HEK293 (cell line): Measurements from ENCODE around the gene NR3C2.

Source experiments
- GLI2 ChIP-seq: fragments of 450-650 bp; formaldehyde crosslinking; IDR thresholded peaks from 2 replicates; pipeline ENCODE4; 2017; ENCODE audit warnings: missing biosample characterization, missing genetic modification characterization, low read depth, borderline replicate concordance
- GLI4 ChIP-seq: fragments of 450-650 bp; formaldehyde crosslinking; IDR thresholded peaks from 2 replicates; pipeline ENCODE4 v1.5.1; 2016; ENCODE audit warnings: missing biosample characterization, missing genetic modification characterization
- GLIS1 ChIP-seq: fragments of 450-650 bp; formaldehyde crosslinking; IDR thresholded peaks from 2 replicates; pipeline ENCODE4 v1.5.1; 2016; ENCODE audit warnings: missing biosample characterization, missing genetic modification characterization
- OSR2 ChIP-seq: fragments of 450-650 bp; formaldehyde crosslinking; IDR thresholded peaks from 2 replicates; pipeline ENCODE4 v1.5.1; 2016; ENCODE audit warnings: missing biosample characterization, missing genetic modification characterization
- PRDM10 ChIP-seq: fragments of 450-650 bp; formaldehyde crosslinking; IDR thresholded peaks from 2 replicates; pipeline ENCODE4 v1.5.1; 2016; ENCODE audit warnings: missing biosample characterization, missing genetic modification characterization
- SALL2 ChIP-seq: fragments of 450-650 bp; formaldehyde crosslinking; IDR thresholded peaks from 2 replicates; pipeline ENCODE4 v1.5.0; 2017; ENCODE audit warnings: missing biosample characterization, mild to moderate bottlenecking, missing genetic modification characterization, borderline replicate concordance
- TCF7L2 ChIP-seq: IDR thresholded peaks from 2 replicates; pipeline ENCODE4 v1.6.1; 2011; ENCODE audit warnings: low read depth, mild to moderate bottlenecking, inconsistent platforms, low read length, moderate library complexity, borderline replicate concordance
- ZBTB17 ChIP-seq: fragments of 450-650 bp; formaldehyde crosslinking; IDR thresholded peaks from 2 replicates; pipeline ENCODE4 v1.5.1; 2016; ENCODE audit warnings: missing biosample characterization, missing genetic modification characterization
- ZNF114 ChIP-seq: fragments of 450-650 bp; formaldehyde crosslinking; IDR thresholded peaks from 2 replicates; pipeline ENCODE4 v1.5.0; 2017; ENCODE audit warnings: missing biosample characterization, missing genetic modification characterization
- ZNF221 ChIP-seq: fragments of 450-650 bp; formaldehyde crosslinking; IDR thresholded peaks from 2 replicates; pipeline ENCODE4 v1.5.1; 2017; ENCODE audit warnings: missing biosample characterization, missing genetic modification characterization, borderline replicate concordance
- ZNF335 ChIP-seq: fragments of 450-650 bp; formaldehyde crosslinking; conservative IDR thresholded peaks from 2 replicates; pipeline ENCODE4 v1.5.1; 2016; ENCODE audit warnings: missing biosample characterization, missing genetic modification characterization
- ZNF354C ChIP-seq: fragments of 450-650 bp; formaldehyde crosslinking; IDR thresholded peaks from 2 replicates; pipeline ENCODE4 v1.5.1; 2016; ENCODE audit warnings: missing biosample characterization, missing genetic modification characterization, low read depth, borderline replicate concordance
- ZNF423 ChIP-seq: fragments of 450-650 bp; formaldehyde crosslinking; IDR thresholded peaks from 2 replicates; pipeline ENCODE4 v1.5.1; 2016; ENCODE audit warnings: missing biosample characterization, missing genetic modification characterization
- ZNF501 ChIP-seq: fragments of 450-650 bp; formaldehyde crosslinking; IDR thresholded peaks from 2 replicates; pipeline ENCODE4 v1.5.1; 2016; ENCODE audit warnings: missing biosample characterization, missing genetic modification characterization
- ZNF544 ChIP-seq: fragments of 450-650 bp; formaldehyde crosslinking; IDR thresholded peaks from 2 replicates; pipeline ENCODE4 v1.5.0; 2017; ENCODE audit warnings: missing biosample characterization, missing genetic modification characterization
- ZNF555 ChIP-seq: fragments of 450-650 bp; formaldehyde crosslinking; conservative IDR thresholded peaks from 2 replicates; pipeline ENCODE4 v1.5.1; 2017; ENCODE audit warnings: missing biosample characterization, mild to moderate bottlenecking, missing genetic modification characterization, inconsistent platforms
- ZNF571 ChIP-seq: fragments of 450-650 bp; formaldehyde crosslinking; IDR thresholded peaks from 2 replicates; pipeline ENCODE4 v1.5.0; 2017; ENCODE audit warnings: missing biosample characterization, missing genetic modification characterization
- ZNF621 ChIP-seq: fragments of 450-650 bp; formaldehyde crosslinking; IDR thresholded peaks from 2 replicates; pipeline ENCODE4 v1.5.1; 2017; ENCODE audit warnings: missing biosample characterization, missing genetic modification characterization
- ZNF624 ChIP-seq: fragments of 450-650 bp; formaldehyde crosslinking; IDR thresholded peaks from 2 replicates; pipeline ENCODE4 v1.5.1; 2017; ENCODE audit warnings: missing biosample characterization, missing genetic modification characterization
- ZNF639 ChIP-seq: fragments of 450-650 bp; formaldehyde crosslinking; IDR thresholded peaks from 2 replicates; pipeline ENCODE4 v1.5.1; 2016; ENCODE audit warnings: missing biosample characterization, missing genetic modification characterization
- ZNF677 ChIP-seq: fragments of 450-650 bp; IDR thresholded peaks from 2 replicates; pipeline ENCODE4 v1.5.0; 2018; ENCODE audit warnings: missing biosample characterization, mild to moderate bottlenecking, missing genetic modification characterization, moderate library complexity
- ZNF701 ChIP-seq: fragments of 450-650 bp; formaldehyde crosslinking; IDR thresholded peaks from 2 replicates; pipeline ENCODE4 v1.5.1; 2016; ENCODE audit warnings: missing biosample characterization, missing genetic modification characterization
- ZNF791 ChIP-seq: fragments of 450-650 bp; formaldehyde crosslinking; IDR thresholded peaks from 2 replicates; pipeline ENCODE4 v1.5.1; 2016; ENCODE audit warnings: missing biosample characterization, missing genetic modification characterization
- ZNF792 ChIP-seq: fragments of 450-650 bp; formaldehyde crosslinking; IDR thresholded peaks from 2 replicates; pipeline ENCODE4 v1.5.1; 2016; ENCODE audit warnings: missing biosample characterization, missing genetic modification characterization
- ZSCAN23 ChIP-seq: fragments of 450-650 bp; formaldehyde crosslinking; IDR thresholded peaks from 2 replicates; pipeline ENCODE4 v1.5.1; 2016; ENCODE audit warnings: missing biosample characterization, missing genetic modification characterization
- TF ChIP-seq, protein P1 (sequence below): fragments of 450-650 bp; formaldehyde crosslinking; IDR thresholded peaks from 2 replicates; pipeline ENCODE4 v1.5.1; 2017; ENCODE audit warnings: missing biosample characterization, missing genetic modification characterization
- TF ChIP-seq, protein P2 (sequence below): IDR thresholded peaks from 2 replicates; pipeline ENCODE4 v1.6.1; 2011; ENCODE audit warnings: mild to moderate bottlenecking, low read depth, low read length, borderline replicate concordance
- TF ChIP-seq, protein P3 (sequence below): fragments of 450-650 bp; formaldehyde crosslinking; IDR thresholded peaks from 2 replicates; pipeline ENCODE4 v1.5.1; 2016; ENCODE audit warnings: missing biosample characterization, missing genetic modification characterization
- TF ChIP-seq, protein P4 (sequence below): fragments of 450-650 bp; formaldehyde crosslinking; IDR thresholded peaks from 2 replicates; pipeline ENCODE4 v1.5.1; 2016; ENCODE audit warnings: missing biosample characterization, missing genetic modification characterization

Gene NR3C2

GRCh38 chr4:148444296-148445070 is 2.3 kb upstream of the NR3C2 start (continued):
- TF ChIP-seq ZNF221 (tag by site-specific recombination) (no peak), ZNF677 (no peak), ZNF571 (tag by site-specific recombination) (no peak), ZNF791 (tag by site-specific recombination) (no peak), ZNF354C (no peak), SALL2 (tag by site-specific recombination) (no peak), ZNF544 (tag by site-specific recombination) (no peak), ZNF423 (no peak), ZNF701 (tag by site-specific recombination) (no peak), OSR2 (tag by site-specific recombination) (no peak), ZNF792 (tag by site-specific recombination) (no peak), TCF7L2 (no peak), ZNF501 (tag by site-specific recombination) (no peak), ZSCAN23 (tag by site-specific recombination) (no peak), ZNF335 (tag by site-specific recombination) (0 out of 2 replicates have a peak, but pooled peaks have one; percentile 48), ZNF555 (tag by site-specific recombination) (no peak), GLIS1 (tag by site-specific recombination) (no peak; the same call in 1 of the 2 replicates), PRDM10 (tag by site-specific recombination) (0 out of 2 replicates have a peak, but pooled peaks have one; percentile 13), GLI4 (tag by site-specific recombination) (no peak), ZNF639 (no peak), ZNF621 (no peak), ZBTB17 (tag by site-specific recombination) (no peak), ZNF114 (tag by site-specific recombination) (no peak), ZNF624 (no peak), GLI2 (no peak)
- TF ChIP-seq, protein P1, sequence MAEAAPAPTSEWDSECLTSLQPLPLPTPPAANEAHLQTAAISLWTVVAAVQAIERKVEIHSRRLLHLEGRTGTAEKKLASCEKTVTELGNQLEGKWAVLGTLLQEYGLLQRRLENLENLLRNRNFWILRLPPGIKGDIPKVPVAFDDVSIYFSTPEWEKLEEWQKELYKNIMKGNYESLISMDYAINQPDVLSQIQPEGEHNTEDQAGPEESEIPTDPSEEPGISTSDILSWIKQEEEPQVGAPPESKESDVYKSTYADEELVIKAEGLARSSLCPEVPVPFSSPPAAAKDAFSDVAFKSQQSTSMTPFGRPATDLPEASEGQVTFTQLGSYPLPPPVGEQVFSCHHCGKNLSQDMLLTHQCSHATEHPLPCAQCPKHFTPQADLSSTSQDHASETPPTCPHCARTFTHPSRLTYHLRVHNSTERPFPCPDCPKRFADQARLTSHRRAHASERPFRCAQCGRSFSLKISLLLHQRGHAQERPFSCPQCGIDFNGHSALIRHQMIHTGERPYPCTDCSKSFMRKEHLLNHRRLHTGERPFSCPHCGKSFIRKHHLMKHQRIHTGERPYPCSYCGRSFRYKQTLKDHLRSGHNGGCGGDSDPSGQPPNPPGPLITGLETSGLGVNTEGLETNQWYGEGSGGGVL, result 0 out of 2 replicates have a peak, but pooled peaks have one; percentile 71
- TF ChIP-seq, protein P2, sequence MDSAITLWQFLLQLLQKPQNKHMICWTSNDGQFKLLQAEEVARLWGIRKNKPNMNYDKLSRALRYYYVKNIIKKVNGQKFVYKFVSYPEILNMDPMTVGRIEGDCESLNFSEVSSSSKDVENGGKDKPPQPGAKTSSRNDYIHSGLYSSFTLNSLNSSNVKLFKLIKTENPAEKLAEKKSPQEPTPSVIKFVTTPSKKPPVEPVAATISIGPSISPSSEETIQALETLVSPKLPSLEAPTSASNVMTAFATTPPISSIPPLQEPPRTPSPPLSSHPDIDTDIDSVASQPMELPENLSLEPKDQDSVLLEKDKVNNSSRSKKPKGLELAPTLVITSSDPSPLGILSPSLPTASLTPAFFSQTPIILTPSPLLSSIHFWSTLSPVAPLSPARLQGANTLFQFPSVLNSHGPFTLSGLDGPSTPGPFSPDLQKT, result no peak
- TF ChIP-seq, protein P3, sequence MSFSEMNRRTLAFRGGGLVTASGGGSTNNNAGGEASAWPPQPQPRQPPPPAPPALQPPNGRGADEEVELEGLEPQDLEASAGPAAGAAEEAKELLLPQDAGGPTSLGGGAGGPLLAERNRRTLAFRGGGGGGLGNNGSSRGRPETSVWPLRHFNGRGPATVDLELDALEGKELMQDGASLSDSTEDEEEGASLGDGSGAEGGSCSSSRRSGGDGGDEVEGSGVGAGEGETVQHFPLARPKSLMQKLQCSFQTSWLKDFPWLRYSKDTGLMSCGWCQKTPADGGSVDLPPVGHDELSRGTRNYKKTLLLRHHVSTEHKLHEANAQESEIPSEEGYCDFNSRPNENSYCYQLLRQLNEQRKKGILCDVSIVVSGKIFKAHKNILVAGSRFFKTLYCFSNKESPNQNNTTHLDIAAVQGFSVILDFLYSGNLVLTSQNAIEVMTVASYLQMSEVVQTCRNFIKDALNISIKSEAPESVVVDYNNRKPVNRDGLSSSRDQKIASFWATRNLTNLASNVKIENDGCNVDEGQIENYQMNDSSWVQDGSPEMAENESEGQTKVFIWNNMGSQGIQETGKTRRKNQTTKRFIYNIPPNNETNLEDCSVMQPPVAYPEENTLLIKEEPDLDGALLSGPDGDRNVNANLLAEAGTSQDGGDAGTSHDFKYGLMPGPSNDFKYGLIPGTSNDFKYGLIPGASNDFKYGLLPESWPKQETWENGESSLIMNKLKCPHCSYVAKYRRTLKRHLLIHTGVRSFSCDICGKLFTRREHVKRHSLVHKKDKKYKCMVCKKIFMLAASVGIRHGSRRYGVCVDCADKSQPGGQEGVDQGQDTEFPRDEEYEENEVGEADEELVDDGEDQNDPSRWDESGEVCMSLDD (tag by site-specific recombination), result no peak
- TF ChIP-seq, protein P4, sequence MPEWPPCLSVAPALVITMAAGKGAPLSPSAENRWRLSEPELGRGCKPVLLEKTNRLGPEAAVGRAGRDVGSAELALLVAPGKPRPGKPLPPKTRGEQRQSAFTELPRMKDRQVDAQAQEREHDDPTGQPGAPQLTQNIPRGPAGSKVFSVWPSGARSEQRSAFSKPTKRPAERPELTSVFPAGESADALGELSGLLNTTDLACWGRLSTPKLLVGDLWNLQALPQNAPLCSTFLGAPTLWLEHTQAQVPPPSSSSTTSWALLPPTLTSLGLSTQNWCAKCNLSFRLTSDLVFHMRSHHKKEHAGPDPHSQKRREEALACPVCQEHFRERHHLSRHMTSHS (tag by site-specific recombination), result no peak
